KG1 (cell line): ENCODE measurements around the gene RASL10B.

Experiments used
- DNase-seq: peaks from one replicate; lab custom pipeline; 2025; lab: John Stamatoyannopoulos, UW

RASL10B gene

DNA sequence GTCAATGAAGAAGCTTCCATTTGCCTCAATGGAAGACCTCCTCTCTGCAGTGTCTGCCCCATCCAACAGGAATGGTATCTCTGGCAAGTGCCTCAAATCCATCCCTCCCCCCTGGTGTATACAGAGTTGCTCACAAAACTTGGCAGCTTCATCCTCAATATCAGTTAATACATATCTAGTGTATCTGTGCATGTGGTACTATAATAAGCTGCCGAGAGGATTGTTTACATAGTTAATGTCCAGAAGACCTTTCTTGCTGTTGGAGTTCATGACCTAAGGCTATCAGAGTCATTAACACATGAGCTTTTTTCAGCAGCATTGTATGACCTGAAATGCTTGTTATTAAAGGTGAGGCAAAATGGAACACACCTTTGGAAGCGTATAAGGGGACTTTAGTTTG lies 14.0 kb upstream of the RASL10B start:
- no peak for DNase-seq

DNA sequence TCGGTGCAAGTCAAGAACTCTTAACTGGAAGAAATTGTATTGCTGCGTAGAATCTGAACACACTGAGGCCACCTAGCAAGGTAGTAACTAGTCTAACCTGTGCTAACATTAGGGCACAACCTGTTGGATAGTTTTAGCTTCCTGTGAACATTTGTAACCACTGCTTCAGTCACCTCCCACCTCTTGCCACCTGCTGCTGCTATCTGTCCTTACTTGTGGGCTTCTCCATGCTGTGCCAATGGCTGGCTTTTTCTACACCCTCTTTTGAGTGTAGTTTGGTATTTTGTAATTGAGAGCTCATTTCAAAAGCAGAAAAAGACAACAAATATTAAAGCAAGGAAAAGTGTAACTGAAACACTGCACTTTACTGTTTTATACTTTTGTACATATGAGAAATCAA lies 7.7 kb upstream of the RASL10B start:
- no peak for DNase-seq

DNA sequence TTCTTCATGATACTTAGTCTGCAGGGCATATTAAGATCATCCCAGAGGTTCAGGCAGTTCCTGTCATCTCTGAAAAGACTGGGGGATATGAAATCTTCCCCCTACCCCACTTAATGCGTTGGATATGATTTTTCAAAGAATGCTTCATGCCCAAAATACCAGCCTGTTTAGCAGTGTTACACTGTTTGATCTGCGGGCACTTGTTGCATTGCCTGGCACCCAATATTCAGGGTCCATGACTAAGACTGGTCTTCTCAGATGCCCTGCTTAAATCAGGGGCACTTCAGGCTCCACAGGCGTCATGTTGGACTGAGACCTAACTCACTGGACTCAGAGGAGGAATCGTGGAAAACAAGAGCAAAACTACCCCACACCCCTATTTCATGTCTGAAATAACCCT lies 6.4 kb upstream of the RASL10B start:
- no peak for DNase-seq

DNA sequence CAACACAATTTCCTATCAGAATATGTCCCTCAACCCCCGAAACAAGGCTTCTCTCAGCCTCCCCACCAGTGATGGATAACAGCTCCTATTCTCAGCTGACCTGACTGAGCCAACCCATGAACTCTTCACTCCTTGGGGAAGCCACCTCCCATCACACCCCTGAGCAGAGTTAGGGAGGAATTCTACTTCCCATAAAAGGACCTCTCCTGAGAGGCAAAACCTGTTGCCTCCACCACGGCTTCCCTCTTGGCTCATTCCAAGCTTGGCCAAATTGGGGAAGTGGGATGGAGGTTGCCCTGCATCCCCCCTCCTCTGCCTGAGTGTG lies 5.7 kb upstream of the RASL10B start:
- no peak for DNase-seq

DNA sequence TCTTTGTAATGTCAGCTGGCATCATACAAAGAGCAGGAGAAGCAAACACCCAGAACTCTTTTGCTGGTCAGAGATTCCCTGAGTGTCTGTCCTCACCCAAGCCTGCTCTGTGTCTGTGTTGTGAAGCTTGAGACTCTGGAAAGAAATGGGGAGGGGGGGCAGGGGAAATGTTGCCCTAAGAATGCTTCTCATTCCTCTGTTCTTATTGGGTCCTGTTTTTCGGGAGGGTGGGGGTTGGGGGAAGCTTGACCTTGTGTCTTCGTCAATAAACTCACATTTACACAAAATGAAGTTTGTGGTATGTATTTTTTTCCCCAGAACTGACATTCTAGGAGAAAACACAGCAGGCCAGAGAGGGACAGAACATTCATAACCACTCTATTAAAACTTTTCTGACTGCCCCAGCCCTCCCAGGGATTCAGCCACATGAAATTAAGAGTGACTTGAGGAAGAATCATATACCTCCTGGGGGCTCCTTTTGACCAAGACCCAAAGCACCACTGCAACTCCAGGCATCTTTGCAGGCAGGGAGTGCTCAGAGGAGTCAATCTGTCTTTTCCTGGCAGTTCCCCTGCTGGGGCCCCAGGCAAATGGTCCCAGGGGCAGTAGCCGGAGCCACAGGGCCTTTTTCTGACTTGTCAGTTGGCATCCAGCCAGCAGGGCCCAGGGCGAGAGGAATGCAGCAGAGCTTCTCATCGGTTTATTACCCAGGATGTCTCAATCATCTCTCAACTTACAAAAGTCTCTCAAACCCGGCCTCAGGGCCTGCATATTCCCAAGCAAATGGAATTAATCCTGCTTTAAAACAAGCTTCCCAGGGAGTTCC lies 5.1 kb upstream of the RASL10B start:
- no peak for DNase-seq

DNA sequence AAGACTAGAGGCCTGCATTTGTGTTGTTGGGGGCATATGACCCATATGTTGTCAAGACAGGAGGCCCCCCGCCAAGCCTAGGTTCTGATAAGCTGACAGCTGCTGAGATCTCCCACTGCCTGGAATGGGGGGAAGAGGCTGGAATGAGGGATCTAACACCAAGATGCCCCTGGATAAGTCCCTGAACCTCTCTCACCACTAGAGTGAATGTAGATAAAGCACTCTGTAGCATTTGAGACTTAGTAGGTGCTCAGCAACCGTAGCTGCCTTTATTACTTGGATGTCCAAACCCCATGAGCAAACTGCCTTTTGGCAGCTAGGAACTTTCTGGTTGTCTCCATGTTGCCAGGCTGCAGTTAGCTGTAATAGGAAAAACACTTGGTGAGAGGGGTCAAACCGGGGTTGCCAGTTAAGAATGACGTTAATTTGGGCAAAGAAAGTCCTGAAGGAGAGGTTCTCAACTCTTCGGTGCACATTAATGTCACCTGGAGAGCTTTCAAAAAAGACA lies 4.4 kb upstream of the RASL10B start:
- no peak for DNase-seq

DNA sequence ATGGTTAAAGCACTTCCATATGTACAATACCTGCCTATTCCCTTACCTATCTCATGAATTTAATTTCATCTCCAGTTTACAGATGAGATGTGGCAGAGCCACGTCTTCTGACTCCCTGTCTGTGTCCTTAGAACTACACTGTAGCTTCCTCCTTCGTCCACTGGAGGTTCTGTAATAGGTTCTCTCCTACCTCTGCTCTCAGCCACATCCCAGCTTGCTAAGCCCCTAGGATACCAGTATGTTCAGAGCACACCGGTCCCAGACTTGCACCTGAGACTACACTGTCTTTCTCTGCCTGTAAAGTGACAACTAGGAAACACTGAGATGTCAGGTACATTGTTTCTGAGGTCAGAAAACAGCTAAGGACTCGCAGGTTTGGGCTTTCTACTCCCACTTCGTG lies 3.8 kb upstream of the RASL10B start:
- DNase-seq = no peak

DNA sequence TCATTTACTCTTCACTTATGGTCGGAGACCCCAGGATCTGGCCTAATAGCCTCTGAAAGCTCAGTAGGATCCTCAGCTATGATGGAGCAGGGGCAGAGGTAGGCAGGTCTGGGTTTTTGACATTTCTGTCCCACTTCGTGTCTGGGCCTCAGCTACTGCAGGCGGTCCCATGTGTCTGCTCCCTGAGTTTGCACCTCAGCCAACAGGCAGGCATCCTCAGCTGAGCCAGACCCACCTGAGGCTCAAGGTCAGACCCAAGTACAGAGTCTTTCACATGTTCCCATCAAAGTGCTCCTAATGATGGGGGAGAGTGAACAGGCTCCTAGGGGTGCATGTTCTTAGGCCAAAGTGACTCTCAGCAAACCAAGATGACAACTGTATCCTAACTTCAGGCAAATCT lies 2.9 kb upstream of the RASL10B start:
- DNase-seq = no peak

DNA sequence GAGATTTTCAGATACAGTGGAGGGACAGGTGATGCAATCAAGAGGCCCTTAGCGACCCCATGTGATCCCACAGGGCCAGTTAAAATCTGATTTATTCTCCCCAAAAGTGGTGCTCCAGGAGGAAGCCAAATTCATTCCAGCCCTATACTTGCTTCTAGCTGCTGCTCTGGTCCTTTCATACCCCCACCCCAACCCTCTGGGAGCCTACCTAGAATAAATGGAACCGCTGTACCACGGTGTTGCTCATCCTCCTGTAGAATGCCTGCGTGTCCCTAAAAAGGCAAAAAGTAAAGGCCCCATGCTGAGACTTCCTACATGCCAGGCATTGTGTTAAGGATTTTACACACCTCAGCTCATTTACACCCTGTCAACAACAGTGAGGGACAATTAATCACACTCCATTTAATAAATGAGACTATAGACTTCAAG lies 2.0 kb upstream of the RASL10B start:
- no peak for DNase-seq

DNA sequence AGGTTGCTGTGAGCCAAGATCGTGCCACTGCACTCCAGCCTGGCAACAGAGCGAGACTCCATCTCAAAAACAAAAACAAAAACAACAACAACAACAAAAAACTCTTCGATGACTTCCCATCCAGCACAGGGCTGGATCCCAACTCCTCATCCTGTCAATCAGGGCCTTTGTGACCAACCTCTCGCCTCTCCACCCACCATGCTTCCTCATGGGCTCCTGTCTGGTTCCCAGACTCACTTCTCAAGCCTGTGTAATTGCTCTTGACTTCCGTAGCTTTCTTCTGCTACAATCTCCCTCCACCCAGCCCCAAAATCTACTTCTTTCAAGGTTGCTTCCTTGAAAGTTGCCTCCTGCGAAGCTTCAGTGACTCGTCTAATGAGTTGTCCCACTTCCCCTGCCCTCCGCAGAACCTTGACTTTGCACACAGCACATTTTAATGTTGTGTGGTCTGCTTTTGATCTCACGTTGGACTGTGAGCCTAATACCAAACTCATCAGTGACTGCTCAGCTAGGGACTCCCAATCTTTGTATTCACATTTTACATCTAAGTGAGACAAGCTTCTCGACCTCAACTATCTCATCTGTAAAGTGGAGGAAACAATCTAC lies 936 bp upstream of the RASL10B start:
- DNase-seq = no peak

DNA sequence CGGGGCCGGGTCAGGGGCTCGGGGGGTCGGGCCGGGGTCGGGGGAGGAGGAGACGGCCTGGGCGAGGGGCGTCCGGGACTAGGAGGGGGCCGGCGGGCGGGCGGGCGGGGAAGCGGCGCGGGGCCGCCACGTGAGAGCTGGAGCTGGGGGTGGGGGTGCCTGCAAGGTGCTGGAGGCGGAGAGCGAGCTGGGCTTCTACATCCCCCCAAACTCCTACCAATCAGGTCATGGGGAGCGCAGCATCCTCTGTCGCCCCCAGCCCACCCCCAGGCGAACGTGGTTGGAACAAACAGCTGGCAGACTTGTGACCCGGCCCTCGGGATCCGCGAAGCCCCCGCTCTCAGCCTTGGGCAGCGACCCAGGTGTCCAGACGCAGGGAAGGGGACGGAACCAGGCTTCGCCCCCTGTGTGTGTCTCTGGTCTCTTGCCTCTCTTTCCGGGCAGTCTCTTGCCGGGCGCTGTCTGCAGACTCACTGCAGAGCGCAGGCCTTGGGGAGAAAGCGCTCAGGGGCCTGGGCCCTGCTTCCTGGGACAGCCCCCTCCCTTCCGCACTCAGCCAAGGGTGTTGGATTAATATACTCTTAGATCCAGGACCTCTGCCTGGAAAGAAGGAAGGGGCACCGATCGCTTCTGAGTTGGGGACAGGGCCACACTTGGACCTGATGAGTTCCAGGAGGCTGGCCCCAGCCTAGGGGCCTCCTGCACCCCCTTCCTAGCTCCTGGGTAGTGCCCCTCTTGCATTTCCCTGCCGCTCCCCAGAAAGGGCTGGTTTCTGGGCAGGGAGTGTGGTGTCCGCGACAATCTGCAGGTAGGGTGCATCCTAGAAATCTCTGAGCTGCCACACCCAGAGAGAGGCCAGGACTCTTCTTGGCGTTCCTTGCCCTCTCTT lies 722 bp downstream of the RASL10B start:
- DNase-seq = no peak

DNA sequence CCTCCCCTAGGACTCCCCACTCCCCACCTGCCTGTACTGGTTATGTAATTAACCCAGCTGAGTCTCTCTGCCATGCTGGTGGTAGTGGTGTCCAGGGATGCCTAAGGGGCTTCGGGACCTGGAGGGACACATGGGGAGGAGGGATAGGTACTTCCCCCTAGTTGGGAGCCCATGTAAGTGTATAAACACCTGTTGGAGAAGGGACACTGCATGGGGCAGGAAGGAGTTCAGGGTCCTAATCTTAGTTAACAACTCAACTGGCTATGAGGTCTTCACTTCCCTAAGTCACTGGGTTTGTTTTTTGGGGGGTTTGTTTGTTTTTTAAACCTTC lies 1.3 kb downstream of the RASL10B start:
- DNase-seq = no peak

DNA sequence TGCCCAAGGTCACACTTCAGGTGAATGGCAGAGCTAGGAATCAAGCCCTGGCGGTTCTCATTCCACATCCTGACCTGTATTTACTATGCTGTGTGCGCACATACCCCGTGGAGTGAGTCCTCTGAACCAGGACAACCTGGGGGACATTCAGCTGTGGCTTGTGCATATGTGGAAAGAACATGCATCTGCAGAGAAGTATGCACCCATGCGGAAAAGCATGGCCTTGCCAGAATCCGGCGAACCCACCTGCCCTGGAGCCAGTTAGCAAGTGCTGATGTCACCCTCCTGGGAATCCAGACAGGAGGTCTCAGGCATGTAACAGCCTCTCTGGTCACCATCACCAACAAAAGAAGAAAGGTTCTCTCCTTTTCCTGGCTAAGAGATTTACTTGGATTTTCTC lies 1.9 kb downstream of the RASL10B start:
- no peak for DNase-seq

DNA sequence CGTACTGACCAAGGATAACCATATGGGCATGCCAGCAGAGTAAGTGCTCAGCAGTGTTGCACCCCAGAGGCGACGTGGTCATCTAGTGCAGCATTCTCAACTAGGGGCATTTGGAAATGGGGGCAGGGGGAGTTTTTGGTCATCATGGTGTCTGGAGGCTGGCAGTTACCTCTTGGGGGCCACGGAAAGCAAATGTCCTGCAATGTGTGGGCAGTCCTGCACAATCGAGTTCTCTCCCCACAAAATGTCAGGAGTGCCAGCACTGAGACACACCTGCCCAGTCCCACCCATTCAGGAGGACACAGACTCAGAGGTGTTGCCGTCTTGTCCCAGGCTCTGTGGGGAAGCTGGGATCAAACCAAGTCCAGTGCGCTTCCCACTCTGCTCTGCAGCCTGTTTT lies 3.0 kb downstream of the RASL10B start:
- no peak for DNase-seq

DNA sequence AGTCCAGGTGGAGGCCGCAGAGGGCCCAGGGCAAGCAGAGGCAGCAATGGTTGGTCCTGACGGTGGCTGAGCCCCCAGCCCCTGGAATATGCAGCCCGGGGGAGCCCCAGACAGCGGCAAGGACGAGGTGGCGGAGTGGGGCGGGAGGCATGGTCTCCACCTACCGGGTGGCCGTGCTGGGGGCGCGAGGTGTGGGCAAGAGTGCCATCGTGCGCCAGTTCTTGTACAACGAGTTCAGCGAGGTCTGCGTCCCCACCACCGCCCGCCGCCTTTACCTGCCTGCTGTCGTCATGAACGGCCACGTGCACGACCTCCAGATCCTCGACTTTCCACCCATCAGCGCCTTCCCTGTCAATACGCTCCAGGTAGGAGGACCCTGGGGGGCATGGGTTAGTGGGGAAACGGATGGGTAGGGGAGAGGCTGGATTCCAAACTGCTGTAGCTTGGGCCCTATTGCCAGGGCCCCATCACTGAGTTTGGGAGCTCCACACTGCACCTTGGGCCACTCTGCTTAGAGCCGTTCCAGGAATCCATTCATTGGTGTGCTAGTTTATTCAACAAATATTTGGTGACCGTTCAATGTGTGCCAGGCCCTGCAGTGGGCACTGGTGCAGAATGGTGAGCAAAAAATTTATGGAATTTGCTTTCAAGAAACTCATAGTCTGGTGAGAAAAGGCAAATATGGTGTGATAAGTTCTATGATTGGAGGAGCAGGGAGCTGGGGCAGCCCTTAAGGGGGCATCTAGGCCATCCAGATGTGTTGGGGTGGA lies 3.8 kb downstream of the RASL10B start:
- DNase-seq = no peak

DNA sequence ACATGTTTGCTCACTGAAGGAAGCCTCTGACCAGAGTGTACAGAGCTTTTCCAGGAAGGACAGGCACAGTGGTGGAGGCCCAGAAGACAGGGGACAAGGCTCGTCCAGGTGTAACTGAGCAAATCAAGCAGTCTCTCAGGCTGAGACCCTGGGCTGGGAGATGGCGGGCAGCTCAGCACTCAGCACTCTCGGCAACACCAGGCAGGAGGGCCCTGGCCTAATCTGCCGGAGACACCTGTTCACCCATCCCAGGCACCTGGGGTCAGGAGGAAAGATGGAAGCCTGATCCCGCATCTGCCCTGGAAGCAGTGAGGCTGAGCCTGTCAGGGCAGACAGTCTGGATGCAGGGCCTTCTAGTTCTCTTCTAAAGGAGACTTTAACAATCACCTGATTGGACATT lies 4.8 kb downstream of the RASL10B start:
- no peak for DNase-seq

DNA sequence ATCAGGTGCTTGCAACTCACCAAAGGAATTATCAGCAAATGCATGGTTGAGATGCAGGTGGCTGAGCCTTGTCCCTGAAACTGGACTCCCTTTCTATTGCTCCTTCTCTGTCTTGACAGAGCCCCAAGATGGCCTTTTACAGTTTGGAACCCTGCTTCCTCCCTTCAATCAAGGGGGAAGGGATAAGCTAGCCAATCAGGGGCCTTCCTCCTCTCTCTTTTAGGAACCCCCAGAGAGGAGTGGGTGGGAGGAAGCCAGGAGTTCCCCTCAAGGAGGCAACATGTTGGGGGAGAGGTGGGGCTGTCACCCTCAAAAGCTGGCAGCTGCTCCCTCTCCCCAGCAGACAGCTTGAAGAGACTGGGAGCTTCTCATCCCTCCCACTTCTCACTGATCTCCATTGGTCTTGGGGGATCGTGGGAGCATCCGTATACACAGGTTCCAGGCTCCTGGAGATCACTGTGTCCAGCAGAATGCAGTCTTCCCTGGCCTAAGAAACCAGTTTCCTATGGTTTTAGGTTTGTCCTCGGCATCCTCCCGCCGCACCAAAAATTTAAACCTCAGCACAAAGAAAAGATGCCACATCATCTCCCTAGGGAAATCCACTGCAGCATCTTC lies 7.2 kb downstream of the RASL10B start:
- no peak for DNase-seq

DNA sequence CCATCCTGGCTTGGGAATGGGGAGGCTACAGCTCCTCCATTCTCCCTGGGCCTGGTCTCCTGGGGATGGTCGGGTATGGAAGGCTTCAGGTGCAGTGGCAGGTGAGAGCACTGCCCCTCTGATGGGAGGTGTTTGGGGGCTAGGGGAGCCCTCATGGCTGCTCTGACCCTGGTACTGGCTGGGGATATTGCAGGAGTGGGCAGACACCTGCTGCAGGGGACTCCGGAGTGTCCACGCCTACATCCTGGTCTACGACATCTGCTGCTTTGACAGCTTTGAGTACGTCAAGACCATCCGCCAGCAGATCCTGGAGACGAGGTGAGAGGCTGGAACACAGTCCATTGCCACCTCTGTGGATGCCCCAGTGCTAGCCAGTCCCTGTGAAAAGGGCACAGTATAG lies 8.8 kb downstream of the RASL10B start:
- no peak for DNase-seq

DNA sequence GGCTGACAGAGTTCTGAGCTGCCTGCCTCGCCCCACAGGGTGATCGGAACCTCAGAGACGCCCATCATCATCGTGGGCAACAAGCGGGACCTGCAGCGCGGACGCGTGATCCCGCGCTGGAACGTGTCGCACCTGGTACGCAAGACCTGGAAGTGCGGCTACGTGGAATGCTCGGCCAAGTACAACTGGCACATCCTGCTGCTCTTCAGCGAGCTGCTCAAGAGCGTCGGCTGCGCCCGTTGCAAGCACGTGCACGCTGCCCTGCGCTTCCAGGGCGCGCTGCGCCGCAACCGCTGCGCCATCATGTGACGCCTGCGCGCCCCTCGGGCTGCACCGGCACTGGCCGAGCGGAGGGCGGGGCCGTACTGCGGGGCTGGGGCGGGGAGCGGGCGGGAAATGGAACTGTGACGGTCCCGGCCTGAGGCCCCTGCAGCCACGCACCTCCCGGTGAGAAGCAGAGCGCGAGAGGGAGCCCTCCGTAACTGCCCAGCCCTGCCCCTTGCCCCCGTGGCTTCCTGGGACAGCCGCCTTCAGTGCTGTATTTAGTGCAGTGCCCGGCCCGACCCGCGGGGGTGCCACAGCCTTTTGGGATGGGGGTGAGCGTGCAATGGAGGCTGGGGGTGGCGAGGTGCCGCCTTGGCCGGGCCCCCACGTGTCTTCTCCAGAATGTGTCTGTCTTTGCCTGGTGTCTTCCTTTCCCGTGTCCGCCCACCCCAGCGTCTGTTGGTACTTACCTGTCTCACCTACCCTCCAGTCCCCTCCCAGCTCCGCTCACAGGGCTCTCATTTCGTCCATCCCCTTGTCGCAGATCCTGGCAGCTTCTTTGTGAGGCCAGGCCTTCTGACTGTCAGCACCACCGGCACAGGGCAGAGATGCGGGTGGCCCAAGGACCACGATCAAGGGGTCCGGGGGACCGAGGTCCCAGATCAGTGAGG lies 9.8 kb downstream of the RASL10B start:
- DNase-seq = no peak

DNA sequence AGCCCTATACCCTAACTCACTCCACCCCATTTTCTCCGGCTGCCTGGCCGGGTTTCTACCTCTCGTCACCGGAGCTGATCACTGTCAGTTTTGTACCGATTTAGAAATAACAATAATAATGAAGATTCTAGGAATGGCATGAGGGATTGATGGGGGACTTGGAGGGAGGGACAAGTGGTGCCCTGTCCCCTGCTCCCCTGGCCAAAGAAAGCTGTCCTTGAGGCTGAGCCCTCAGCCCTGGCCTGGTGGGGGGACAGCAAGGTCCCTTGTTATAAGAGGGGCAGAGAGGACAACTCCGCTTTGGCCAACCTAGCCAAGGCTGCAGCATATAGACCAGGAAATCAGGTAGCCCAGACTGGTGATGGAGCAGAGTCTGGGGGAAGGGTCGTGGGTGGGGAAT lies 11.1 kb downstream of the RASL10B start:
- DNase-seq = no peak
